Activated naive CD4-positive, alpha-beta T cell treated with anti-CD3 and anti-CD28 coated beads, Interleukin-2, amount 10 ng/mL, durations not matched to agents 7 days and 5 days (primary cell): Measurements from ENCODE around the gene TSSK2.

ENCODE experiments used
- CTCF ChIA-PET: fragments of 350-600 bp; sonication (Branson Sonifier 250); formaldehyde crosslinking; loops from one replicate; lab custom pipeline; 2021; ENCODE audit warnings: antibody characterized with exemption; lab: Charles Lee
- DNase-seq: peaks from one replicate; pipeline ENCODE4 v3.0.0-alpha.2; 2020
- H3K27ac Mint-ChIP-seq: one replicate; pipeline ENCODE4 v1.8.0; 2021; ENCODE audit warnings: mild to moderate bottlenecking, moderate library complexity, mixed read lengths
- H3K27me3 Mint-ChIP-seq: one replicate; pipeline ENCODE4 v1.8.0; 2021; ENCODE audit warnings: mild to moderate bottlenecking, mixed read lengths
- H3K36me3 Mint-ChIP-seq: one replicate; pipeline ENCODE4 v1.8.0; 2021; ENCODE audit warnings: mixed read lengths
- H3K4me1 Mint-ChIP-seq: one replicate; pipeline ENCODE4 v1.8.0; 2021; ENCODE audit warnings: mixed read lengths
- H3K4me3 Mint-ChIP-seq: one replicate; pipeline ENCODE4 v1.8.0; 2021; ENCODE audit warnings: mild to moderate bottlenecking, moderate library complexity, mixed read lengths
- H3K9me3 Mint-ChIP-seq: one replicate; pipeline ENCODE4 v1.8.0; 2021; ENCODE audit warnings: mixed read lengths

TSSK2 gene

DNA sequence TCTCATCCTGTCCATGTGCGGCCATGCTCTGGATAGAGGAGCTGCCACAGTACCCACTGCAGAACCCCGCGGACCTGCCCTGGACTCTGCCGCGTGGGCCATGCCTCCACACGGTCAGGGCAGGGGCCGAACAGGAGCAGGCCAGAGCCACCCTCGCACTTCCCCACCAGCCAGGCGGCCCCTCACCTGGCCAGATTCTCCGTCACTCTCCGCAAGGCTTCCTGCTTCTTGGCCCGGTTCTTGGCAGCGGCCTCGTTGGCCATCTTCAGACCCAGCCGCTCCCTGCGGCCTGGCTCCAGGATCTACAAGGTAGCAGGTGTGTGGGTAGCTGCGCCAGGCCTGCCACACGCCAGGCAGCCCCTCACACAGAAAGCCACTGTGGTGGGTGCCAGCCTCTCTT is 3.8 kb downstream of the TSSK2 start:
- CTCF ChIA-PET = no interaction called here
- no peaks in the 10 kb centered on the region for H3K4me1 Mint-ChIP-seq
- no peaks in the 10 kb centered on the region for H3K9me3 Mint-ChIP-seq
- H3K36me3 Mint-ChIP-seq = peaks cover 33% of the 10 kb centered on the region
- no peak for DNase-seq
- no peak overlapping the region for H3K27ac Mint-ChIP-seq
- no peak overlapping the region for H3K4me3 Mint-ChIP-seq
- no peaks in the 10 kb centered on the region for H3K27me3 Mint-ChIP-seq

DNA sequence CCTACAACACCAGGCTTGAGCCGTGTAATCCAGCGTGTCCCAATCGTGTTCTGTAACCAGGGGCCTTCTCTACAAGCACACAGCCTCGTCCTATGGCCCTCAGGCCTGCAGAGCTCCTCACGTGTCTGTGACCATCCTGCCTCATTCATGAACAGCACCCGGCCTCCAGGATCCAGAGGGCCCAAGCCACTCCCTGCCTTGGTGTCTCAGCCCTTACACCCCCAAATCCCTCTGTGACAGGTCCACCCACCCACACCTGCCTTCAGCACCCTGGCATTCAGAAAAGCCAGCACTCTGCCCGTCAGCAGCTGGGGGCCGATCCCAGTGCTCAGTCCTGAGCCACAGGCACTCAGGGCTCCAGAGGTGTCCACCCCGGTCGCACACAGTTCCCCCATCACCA is 5.8 kb downstream of the TSSK2 start:
- no peaks in the 10 kb centered on the region for H3K27me3 Mint-ChIP-seq
- CTCF ChIA-PET = no interaction called here
- H3K4me3 Mint-ChIP-seq = no peak overlapping the region
- peak overlapping the region; percentile 58 for H3K27ac Mint-ChIP-seq
- H3K4me1 Mint-ChIP-seq = peaks cover 5% of the 10 kb centered on the region
- peaks cover 33% of the 10 kb centered on the region for H3K36me3 Mint-ChIP-seq
- no peak for DNase-seq
- no peaks in the 10 kb centered on the region for H3K9me3 Mint-ChIP-seq

DNA sequence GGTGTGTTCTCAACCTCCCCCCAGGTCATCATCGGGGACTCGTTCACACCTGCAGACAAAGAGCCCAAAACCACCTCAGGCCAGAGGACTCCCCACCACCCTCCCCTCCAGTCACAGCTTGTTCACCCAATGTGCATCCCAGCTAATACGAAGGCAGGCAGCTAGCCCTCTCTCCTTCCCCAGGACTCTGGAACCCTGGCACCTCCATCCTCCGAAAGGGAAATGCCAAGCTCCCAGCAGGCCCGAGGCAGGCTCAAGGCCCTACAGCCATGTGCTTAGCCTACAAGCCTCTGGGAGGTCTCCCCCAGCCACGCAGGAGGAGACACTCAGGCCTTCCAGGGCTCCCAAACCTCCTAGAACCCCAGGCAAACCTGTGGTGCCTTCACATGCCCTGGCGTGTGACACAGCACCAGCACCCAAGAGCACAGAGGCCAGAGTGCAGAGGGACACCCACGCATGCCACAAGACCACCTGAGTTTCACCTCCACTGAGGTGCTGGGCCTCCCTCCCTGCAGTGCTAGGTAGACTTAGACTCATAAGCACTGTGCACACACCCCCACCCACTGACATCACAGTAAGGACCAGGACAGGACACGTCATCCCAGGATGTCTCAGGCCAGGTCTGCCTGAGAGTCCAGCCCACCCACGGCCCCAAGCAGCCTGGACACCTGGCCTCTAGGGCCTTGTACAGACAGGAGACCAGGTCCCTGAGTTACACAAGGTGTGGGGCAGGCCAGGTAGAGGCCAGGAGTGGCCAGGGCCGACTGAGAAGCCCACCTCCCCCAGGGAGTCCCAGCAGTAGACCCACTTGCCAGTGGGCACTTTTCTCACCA is 6.5 kb downstream of the TSSK2 start:
- no peak overlapping the region for H3K4me3 Mint-ChIP-seq
- H3K36me3 Mint-ChIP-seq = peaks cover 35% of the 10 kb centered on the region
- no peak for DNase-seq
- no peaks in the 10 kb centered on the region for H3K27me3 Mint-ChIP-seq
- no peak overlapping the region for H3K27ac Mint-ChIP-seq
- H3K4me1 Mint-ChIP-seq = peaks cover 10% of the 10 kb centered on the region
- CTCF ChIA-PET = no interaction called here
- H3K9me3 Mint-ChIP-seq = no peaks in the 10 kb centered on the region

DNA sequence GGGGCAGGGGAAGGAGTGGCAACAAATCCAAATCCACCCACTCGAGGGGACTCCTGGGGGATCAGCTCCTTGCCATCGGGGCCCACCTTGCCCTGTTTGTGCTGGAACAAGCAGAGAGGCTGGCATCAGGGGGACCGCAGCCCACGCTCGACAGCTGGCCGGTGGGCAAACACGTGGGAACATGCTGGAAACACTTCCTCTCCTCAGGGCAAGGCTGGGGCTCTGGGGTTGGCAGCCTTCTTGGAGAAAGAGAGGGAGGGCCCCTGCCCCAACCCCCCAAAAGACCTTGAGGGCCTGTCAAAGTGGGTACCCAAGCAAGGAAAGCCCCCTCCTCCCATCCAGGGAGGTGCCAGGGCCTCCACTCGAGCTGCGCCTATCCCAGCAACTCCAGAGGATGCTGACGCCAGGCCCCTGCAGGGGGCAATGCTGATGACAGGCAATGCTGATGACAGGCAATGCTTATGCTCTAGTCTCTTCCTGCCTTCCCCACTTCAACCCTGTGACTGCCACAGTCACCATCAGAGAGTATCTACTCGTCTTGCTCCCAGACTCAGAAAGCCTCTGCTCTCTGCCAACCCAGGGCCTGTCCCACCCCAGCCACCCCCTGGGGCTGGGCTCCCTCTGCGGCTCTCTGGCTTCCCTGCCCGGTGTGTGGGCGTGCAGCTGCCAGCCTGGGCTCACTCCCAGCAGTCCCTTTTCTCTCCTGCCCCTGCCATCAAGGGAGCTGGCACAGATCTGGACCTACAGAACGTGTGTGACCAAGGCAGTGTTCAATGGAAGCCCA is 7.3 kb downstream of the TSSK2 start:
- Mint-ChIP-seq H3K4me1 (peaks cover 12% of the 10 kb centered on the region), H3K9me3 (no peaks in the 10 kb centered on the region), H3K36me3 (peaks cover 32% of the 10 kb centered on the region), H3K4me3 (no peak overlapping the region), H3K27me3 (no peaks in the 10 kb centered on the region), H3K27ac (no peak overlapping the region)
- DNase-seq = no peak
- CTCF ChIA-PET = no interaction called here

DNA sequence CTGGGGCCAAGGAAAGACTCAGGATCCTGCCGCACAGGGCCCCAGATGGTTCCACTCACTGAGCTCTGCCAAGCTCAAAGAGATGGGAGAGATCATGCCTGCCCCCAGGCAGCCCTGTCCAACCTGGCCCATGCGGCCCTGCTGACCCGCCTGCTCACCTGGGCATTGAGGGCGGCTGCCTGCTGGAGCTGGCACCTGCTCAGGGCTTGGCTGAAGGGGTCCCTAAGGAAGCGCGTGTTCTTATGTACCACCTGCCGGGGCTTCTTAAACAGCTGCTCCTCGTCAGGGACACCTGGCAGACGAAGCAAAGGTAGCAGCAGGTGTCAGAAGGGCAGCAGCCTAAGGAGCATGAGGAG is 7.9 kb downstream of the TSSK2 start:
- Mint-ChIP-seq H3K4me3 (no peak overlapping the region), H3K36me3 (peaks cover 34% of the 10 kb centered on the region), H3K27me3 (no peaks in the 10 kb centered on the region), H3K27ac (no peak overlapping the region), H3K9me3 (no peaks in the 10 kb centered on the region), H3K4me1 (peaks cover 16% of the 10 kb centered on the region)
- no peak for DNase-seq
- CTCF ChIA-PET = no interaction called here

DNA sequence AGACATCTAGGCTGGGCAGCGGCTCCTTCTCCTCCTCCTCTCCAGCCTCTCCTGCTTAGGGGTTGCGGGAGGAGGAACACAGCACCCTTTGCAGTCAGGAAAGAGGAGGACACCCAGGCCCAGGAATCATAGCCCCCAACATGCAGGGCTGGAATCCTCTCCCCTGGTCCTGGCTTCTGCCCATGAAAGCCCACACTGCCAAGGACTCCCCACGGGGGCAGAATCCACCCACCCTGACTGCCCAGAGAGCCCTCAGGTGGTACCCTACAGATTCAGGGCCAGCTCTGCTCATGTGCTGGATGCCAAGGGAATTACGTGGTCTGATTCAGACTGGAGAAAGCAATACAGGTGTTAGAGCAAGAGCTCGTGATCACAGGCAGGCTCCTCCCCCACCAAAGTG is 8.9 kb downstream of the TSSK2 start:
- no peaks in the 10 kb centered on the region for H3K9me3 Mint-ChIP-seq
- peaks cover 25% of the 10 kb centered on the region for H3K4me1 Mint-ChIP-seq
- H3K27ac Mint-ChIP-seq = peak overlapping the region; percentile 19
- H3K4me3 Mint-ChIP-seq = no peak overlapping the region
- no peaks in the 10 kb centered on the region for H3K27me3 Mint-ChIP-seq
- CTCF ChIA-PET = no interaction called here
- peaks cover 37% of the 10 kb centered on the region for H3K36me3 Mint-ChIP-seq
- DNase-seq = no peak

DNA sequence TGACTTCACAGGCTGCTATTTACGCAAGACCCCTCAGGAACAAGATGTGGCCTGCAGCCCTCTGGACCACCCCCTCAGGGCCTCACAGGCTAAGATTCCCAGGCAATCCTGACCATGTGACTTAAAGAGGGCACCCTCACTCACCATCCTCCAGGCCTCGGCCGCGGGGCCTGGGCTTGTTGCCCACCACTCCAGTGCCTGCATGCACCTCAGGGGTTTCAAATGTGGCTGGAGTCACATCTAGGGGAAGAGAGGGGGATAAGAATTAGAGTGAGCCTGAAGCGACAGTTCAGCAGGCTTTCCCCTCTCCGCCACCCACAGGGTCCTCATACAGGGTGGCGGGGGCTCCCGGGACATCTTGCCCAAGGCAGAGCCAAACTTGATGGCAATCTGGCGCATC is 11.3 kb downstream of the TSSK2 start:
- Mint-ChIP-seq H3K27ac (no peak overlapping the region), H3K4me3 (peak overlapping the region; percentile 44), H3K9me3 (no peaks in the 10 kb centered on the region), H3K36me3 (peaks cover 23% of the 10 kb centered on the region), H3K27me3 (peaks cover 15% of the 10 kb centered on the region), H3K4me1 (peaks cover 25% of the 10 kb centered on the region)
- CTCF ChIA-PET = interaction anchor here (0.6 kb wide), 1 partner anchor 10 kb away, joined by 3 read pairs; no protein-coding TSS in a partner anchor
- no peak for DNase-seq

DNA sequence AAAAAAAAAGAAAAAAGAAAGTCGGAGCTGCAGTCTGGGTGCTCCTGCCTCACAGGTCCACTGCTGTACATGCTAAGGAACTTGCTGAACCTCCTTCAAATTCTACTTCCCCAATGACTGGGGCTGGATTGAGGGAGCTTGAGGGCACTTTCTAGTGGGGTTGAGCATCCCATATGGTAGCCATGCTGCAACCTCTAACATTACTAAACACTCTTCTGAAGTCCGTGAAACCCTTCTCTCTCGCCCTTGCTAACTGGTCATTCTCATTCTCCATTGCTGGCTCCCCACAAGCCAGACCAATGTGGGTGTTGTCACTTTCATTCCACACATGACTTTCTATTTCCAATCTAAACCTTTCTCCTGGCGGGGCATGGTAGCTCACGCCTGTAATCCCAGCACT is 12.1 kb downstream of the TSSK2 start:
- Mint-ChIP-seq H3K27me3 (peaks cover 23% of the 10 kb centered on the region), H3K27ac (peak overlapping the region; percentile 75), H3K9me3 (no peaks in the 10 kb centered on the region), H3K4me1 (peaks cover 25% of the 10 kb centered on the region), H3K36me3 (peaks cover 20% of the 10 kb centered on the region), H3K4me3 (peak overlapping the region; percentile 97)
- DNase-seq = no peak
- CTCF ChIA-PET = no interaction called here

DNA sequence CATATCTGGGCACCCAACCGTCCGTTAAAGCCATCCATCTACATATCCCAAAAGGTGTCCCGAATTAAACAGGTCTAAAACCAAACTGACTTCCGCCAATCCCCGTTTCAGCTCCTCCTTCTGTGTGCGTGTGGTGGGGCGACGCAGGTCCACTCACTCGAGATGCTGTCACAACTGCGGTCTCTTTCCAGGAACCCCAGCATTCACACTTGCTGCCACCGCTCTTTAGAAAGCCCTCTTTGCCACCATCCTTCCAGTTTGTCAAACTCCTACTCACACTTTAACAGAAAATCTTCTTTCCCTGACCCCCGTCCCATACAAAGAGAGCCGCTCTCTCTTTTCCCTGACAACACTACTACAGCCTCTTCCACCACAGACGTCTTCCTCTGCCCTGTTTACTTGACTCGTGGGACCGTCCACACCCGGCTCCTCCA is 12.9 kb downstream of the TSSK2 start:
- Mint-ChIP-seq H3K27ac (peak overlapping the region; percentile 95), H3K4me1 (peaks cover 25% of the 10 kb centered on the region), H3K27me3 (peaks cover 30% of the 10 kb centered on the region), H3K4me3 (peak overlapping the region; percentile 97), H3K36me3 (peaks cover 18% of the 10 kb centered on the region), H3K9me3 (no peaks in the 10 kb centered on the region)
- CTCF ChIA-PET = interaction anchor here (1.1 to 1.3 kb wide), 2 partner anchors 22 to 34 kb away, joined by 3 to 4 read pairs; no protein-coding TSS in a partner anchor
- DNase-seq = peak; percentile 57

DNA sequence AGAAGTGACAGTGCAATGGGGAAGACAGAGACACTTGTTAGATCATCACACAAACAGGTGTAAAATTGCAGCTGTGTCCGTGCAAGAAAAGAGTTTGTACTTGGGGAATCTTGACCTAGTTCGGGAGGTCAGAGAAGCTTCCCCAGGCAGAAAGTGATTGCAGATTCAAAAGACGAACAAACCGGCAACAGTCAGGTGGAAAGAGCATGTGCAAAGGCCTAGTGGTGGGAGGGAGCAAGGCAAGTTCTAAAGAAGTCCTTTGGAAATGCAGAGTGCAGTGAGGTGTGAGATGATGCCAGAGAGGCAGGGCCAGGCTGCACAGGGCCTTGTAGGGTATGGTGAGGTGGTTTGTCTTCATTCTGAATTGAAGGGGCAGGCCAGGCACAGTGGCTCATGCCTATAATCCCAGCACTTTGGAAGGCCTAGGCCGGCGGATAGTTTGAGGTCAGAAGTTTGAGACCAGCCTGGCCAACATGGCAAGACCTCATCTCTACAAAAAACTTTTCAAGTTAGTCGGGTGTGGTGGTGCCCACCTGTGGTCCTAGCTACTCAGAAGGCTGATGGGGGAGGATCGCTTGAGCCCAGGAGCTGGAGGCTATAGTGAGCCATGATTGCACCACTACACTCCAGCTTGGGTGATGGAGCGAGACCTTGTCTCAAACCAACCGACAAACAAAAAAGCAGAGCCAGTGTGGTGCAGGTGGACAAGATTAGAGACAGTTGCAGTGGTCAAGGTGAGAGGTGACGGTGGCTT is 15.3 kb downstream of the TSSK2 start:
- no peak for DNase-seq
- CTCF ChIA-PET = no interaction called here
- Mint-ChIP-seq H3K27ac (no peak overlapping the region), H3K9me3 (no peaks in the 10 kb centered on the region), H3K4me3 (no peak overlapping the region), H3K4me1 (peaks cover 30% of the 10 kb centered on the region), H3K27me3 (peaks cover 48% of the 10 kb centered on the region), H3K36me3 (peaks cover 12% of the 10 kb centered on the region)

DNA sequence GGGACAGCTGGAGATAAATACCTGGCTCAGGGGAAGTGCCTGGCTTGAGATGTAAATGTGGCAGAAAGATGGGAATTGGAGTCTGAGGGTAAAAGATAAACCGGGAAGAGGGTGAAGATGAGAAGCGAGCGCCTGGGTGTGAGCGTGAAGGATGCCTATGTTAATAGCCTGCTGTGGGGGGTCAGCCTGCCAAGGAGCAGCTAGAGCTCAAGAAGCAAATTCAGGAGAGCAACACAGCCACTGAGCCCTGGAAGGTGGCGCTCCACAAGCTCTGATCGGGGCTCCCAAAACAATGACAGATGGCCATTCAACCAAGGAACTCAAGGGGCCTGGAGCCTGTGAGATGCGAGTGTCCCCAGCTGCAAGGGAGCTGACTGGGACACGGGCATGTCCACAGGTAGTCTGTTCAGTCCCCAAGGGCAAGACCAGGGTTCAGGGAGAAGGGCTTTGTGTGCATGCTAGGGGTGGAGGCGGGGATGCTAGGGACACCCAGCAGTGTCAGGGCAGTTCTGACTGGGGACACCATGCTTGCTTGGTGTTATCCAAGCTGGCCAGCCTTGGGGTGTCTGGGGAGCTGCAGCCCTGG is 16.2 kb downstream of the TSSK2 start:
- H3K9me3 Mint-ChIP-seq = no peaks in the 10 kb centered on the region
- H3K27me3 Mint-ChIP-seq = peaks cover 57% of the 10 kb centered on the region
- DNase-seq = no peak
- CTCF ChIA-PET = no interaction called here
- H3K27ac Mint-ChIP-seq = no peak overlapping the region
- H3K36me3 Mint-ChIP-seq = peaks cover 8% of the 10 kb centered on the region
- no peak overlapping the region for H3K4me3 Mint-ChIP-seq
- H3K4me1 Mint-ChIP-seq = peaks cover 26% of the 10 kb centered on the region

DNA sequence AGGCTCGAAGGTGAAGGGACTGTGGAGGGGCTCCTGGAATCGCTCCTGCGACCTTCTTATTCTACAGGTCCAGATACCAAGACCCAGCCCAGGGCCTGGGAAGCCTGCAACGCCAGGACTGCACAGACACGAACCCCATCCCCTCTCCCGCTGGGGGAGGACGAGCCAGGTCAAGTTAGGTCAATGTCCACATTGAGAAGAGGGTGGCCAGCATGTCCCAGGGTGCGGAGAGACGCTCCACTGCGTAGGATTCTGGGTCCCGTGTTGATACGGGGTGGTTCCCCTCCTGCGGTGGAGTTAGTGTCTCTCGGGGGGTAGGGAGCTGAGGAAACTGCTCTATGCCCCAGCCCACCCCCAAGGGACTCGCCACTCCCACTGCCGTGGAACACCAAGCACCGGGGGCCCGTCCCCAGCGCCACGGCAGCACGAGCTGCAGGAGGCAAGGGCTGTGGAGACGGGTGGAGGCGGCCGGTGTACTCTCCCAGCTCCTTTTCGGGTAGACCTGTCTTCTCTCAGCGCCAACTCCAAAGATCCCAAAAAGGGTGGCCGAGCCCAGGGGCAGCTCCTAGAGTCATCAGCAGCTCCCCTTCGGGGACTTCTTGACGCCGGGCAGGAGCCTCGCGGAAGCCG is 17.4 kb downstream of the TSSK2 start:
- Mint-ChIP-seq H3K27me3 (peaks cover 70% of the 10 kb centered on the region), H3K36me3 (peaks cover 8% of the 10 kb centered on the region), H3K9me3 (no peaks in the 10 kb centered on the region), H3K4me3 (no peak overlapping the region), H3K4me1 (peaks cover 22% of the 10 kb centered on the region), H3K27ac (no peak overlapping the region)
- DNase-seq = no peak
- CTCF ChIA-PET = no interaction called here

DNA sequence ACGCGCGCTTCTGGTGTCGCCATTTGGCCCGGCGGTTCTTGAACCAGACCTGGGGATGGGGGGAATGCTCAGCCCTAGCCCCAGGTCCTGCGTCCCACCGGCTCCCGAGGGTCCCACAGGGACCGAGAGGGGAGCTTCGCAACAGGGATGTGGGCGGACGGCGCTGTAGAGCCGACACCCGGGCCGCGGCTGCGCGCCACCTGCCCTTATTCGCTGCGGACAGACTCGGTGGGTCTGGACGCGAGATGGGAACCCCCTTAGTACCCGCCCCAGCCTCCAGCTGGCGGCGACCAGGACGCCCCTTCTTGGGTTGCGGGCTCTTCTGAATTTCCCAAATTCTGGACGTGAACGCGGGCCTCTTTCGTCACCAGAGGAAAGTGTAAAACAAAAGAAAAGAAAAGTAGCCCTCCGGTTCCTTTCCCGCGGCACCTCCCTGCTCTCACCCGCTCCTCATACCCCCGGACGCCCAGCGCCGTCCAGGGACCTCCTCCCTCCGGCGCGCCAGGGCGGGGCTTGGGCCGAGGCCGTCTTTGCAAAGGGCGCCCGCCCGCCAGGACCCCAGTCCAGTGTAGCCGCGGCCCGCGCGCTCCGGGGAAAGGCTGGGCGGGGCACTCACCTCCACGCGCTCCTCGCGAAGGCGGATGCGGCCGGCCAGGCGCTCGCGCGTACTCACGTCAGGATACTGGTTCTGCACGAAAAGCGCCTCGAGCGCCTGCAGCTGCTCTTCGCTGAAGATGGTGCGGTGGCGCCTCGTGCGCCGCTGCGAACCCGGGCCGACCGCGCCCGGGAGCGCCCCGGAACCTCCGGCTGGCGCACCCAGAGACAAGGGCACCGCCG is 18.2 kb downstream of the TSSK2 start:
- H3K4me3 Mint-ChIP-seq = peak overlapping the region; percentile 57
- no peak overlapping the region for H3K27ac Mint-ChIP-seq
- peak; percentile 79 for DNase-seq
- H3K4me1 Mint-ChIP-seq = peaks cover 16% of the 10 kb centered on the region
- CTCF ChIA-PET = no interaction called here
- H3K36me3 Mint-ChIP-seq = peaks cover 4% of the 10 kb centered on the region
- peaks cover 77% of the 10 kb centered on the region for H3K27me3 Mint-ChIP-seq
- no peaks in the 10 kb centered on the region for H3K9me3 Mint-ChIP-seq
